ENCODE measurements around the gene C2orf69. TPM values are rescaled to one million over a fixed set of nuclear protein-coding genes. Genes with fewer than 3 reads are reported as not detected.
"Not testable (repeated sequence)": the region's sequence is repeated elsewhere in the genome, so short reads cannot be mapped to it uniquely, and the experiment has no call there.

The C2orf69 gene
- total RNA-seq, 1 donor from 2014 or later: 6.9 TPM

DNA sequence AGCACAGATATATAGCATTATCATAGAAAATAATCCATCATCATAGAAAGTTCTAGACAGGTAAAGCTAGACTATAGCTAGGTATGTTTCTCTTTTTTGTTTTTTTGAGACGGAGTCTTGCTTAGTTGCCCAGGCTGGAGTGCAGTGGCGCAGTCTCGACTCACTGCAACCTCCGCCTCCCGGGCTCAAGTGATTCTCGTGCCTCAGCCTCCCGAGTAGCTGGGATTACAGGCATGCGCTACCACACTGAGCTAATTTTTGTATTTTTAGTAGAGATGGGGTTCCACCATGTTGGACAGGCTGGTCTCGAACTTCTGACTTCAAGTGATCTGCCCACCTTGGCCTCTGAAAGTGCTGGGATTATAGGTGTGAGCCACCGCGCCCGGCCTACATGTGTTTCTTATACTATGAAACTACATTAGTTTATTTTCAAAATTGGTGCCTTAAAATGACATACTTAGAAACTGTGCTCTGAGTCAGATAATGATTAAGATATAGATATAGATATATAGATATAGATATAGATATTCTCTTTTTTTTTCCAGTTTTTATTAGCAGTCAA lies 1.5 kb downstream of the C2orf69 start:
- DNase-seq (ENCODE audit: low spot score); ATAC-seq: not testable (repeated sequence)

DNA sequence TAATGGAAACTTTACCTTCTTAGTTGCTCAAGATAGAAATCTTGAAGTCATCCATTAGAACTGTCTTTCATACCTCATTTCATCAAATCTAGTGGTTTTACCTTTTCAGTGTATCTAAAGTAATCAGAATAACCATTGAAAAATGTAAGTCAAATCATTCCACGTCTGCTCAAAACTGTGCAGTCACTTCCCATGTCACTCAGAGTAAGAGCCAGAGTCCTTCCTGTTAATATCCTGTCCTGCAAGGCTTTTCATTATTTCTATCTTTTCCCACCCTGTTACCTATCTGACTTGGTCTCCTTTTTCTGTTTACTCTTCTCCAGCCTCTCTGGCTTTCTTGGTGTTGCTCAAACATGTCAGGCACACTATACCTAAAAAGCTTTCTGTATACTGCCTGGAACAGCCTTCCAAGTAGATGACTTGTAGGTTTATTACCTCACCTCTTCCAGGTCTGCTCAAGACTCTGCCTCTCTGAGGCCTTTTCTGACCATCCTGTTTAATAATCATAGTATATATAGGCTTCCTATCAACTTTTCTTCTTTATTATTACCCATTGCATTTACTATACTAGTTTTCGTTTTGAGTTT lies 3.4 kb downstream of the C2orf69 start:
- no peak for DNase-seq (ENCODE audit: low spot score)
- ATAC-seq: no peak

GRCh38 chr2:199916980-199917379 lies 5.9 kb downstream of the C2orf69 start:
- no peak for DNase-seq (ENCODE audit: low spot score)
- ATAC-seq: no peak

DNA sequence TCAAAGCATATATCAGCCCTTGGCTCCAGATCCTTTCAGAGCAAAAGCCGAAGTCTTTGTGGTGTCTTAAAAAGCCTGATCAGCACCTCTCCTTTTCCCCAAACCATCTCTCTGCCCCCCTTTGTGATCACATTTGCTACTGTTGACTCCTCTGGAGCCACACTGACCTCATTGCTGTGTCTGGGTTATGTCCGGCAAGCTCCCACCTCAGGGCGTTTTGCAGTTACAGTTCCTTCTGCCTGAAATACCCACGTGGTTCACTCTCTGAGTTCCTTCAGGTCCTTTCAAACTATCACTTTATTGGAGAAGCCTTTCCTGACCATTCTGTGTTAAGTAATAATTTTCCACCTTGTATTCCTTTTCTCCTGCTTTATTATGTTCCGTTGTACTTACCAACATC lies 11.8 kb downstream of the C2orf69 start:
- no peak for DNase-seq (ENCODE audit: low spot score)
- ATAC-seq: peak; percentile 26

DNA sequence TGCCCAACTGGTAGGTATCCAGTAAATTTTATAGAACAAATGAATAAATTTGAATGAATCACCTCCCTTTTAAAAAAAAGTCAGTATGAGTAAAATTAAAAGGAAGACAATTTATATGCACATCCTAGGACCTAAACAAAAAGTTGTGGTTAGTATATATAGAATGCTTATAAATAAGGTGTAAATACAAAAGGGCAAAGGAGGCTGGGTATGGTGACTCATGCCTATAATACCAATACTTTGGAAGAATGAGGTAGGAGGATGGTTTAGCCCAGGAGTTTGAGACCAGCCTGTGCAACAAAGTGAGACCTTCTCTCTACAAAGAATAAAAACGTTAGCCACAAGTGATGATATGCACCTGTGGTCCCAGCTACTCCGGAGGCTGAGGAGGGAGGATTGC lies 12.8 kb downstream of the C2orf69 start:
- DNase-seq (ENCODE audit: low spot score): no peak
- ATAC-seq: no peak

DNA sequence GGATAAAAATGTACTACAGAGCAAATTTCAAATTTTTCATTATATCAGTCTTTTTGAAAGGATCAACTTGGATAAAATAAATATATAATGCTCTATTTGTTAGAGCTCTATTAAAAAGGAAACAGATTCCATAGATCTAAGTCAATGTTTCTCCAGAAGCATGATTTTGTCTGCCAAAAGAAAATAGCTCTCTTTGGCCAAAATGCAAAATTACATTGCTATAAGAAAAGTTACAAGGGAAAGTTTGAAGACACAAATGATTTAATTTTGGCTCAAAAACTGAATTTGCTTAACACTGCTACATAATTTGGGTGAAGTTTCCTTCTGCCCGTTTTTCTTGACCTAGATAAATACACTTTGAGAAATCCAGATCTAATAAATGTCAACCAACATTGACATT lies 15.7 kb downstream of the C2orf69 start:
- DNase-seq (ENCODE audit: low spot score): no peak
- no peak for ATAC-seq

DNA sequence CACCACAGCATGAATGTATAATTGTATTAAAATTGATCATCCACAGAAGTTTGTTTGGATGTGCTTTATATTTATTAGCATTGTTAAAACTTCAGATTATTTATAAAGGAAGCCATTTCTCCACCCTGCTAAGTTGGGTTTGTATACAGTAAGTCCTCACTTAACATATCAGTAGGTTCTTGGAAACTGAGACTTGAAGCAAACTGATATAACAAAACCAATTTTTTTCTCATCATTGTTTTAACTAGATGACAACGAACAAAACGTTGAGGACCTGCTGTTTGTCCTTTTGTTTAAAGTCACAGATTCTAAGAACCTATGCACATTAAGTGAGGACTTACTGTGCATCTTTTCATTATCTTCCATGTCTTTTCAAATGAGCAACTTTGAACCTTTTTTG lies 17.1 kb downstream of the C2orf69 start:
- no peak for DNase-seq (ENCODE audit: low spot score)
- no peak for ATAC-seq

GRCh38 chr2:199928626-199929025 lies 17.5 kb downstream of the C2orf69 start:
- DNase-seq (ENCODE audit: low spot score): no peak
- no peak for ATAC-seq

DNA sequence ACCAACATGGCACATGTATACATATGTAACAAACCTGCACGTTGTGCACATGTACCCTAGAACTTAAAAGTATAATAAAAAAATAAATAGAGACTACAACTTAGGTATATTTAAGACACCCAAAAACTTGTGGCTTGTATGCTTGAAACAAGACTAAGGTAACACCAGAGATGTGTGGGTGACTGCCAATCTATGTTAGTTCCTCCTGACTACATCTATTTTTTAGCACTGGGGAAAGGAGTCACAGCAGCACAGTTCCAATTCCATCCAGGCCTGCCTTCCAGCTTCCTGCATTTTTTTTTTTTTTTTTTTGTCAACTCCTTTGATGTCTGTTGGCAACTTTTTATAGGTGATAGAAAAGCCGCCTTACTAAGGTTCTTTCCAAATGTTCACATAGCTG lies 18.2 kb downstream of the C2orf69 start:
- ATAC-seq: peak; percentile 35
- no peak for DNase-seq (ENCODE audit: low spot score)

DNA sequence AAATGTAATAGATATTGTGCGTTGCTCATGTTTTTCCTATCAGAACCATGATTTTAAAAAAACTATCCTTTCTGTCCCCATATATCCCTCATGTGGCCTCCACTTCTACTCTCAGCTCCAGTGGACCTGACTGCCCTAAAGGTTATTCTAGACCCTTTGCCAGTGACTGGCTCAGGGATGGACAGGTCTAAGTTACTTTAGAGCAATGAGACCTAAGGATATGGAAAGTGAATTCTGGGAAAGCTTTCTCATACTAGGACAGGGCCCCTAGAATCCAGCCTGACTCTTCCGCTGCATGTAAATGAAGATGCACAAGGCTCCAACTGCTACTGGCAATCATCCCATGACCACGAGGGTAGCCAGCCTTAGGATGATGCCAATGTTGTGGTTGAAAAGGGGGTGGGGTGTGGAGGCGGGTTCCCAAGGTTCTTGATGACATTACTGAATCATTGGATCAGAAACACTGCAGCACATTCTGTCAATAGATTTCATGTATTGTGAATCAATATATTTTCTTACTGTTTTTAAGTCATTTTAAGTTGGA lies 21.3 kb downstream of the C2orf69 start:
- DNase-seq (ENCODE audit: low spot score): no peak
- no peak for ATAC-seq

GRCh38 chr2:199933466-199933865 lies 22.4 kb downstream of the C2orf69 start:
- ATAC-seq: no peak

DNA sequence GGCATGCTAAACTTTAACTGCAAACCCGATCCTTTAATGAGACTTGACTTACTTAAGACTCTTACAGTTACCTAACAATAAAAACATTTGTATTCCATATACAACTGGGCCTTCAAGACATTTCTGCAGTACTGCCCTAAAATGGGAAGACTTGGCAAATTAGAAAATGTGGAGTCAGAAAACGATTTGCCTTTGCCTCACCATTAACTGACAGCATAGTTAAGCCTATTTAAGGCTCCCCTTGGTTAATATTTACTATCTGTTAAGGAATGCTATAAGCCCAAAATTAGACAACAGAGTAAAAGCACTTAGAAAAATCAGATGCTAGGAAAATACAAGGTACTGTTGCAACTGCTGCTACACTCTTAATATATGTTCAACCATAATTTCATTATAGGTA lies 25.5 kb downstream of the C2orf69 start:
- DNase-seq (ENCODE audit: low spot score) (no peak), ATAC-seq (no peak)

More at GRCh38 chr2:199933466-199933865, 22.4 kb downstream of the C2orf69 start:
- no peak for DNase-seq (ENCODE audit: low spot score)

- no peak for DNase-seq (ENCODE audit: low spot score)
- ATAC-seq: peak; percentile 68
Observed at GRCh38 chr2:199940373-199940772, 29.3 kb downstream of the C2orf69 start.

DNA sequence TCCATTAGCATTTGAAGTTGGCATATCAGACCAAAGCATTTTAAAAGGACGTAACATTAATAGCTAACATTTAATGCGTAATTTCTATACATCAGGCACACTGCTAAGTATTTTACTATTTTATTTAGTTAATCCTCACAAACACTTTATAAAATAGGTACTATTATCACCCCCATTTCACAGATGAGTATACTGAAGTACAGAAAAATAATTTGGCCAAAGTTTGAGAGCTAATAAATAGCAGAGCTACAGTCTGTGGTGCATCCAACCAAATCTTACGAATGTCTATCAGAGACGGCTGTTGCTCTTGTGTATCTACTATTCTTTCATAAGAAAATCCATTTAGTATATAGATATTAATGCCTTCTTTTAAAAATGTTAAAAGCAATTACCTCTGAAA lies 32.3 kb downstream of the C2orf69 start:
- DNase-seq (ENCODE audit: low spot score) (no peak), ATAC-seq (no peak)

DNA sequence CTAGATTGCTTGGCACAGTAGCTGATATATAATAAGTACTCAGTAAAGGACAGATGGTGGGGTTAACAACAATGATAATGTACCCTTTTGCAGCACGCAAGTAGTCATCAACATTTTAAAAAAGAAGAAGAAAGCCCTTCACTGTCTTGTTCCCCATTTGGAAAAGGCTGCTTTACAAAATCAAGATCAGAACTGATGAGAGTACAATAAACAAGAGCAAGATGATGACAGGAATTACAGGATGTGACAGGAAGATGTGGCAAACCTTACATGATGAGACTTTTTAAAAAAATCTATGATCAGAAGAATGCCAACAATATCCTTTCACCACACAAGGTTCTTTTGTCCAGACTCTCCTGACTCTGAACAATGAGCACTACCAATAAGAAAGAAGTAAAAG lies 35.1 kb downstream of the C2orf69 start:
- ATAC-seq (no peak), DNase-seq (ENCODE audit: low spot score) (no peak)

- no peak for DNase-seq (ENCODE audit: low spot score)
- ATAC-seq: no peak
Observed at GRCh38 chr2:199946836-199947235, 35.7 kb downstream of the C2orf69 start.

- DNase-seq (ENCODE audit: low spot score) (no peak), ATAC-seq (no peak)
Observed at GRCh38 chr2:199950396-199950795, 39.3 kb downstream of the C2orf69 start.

DNA sequence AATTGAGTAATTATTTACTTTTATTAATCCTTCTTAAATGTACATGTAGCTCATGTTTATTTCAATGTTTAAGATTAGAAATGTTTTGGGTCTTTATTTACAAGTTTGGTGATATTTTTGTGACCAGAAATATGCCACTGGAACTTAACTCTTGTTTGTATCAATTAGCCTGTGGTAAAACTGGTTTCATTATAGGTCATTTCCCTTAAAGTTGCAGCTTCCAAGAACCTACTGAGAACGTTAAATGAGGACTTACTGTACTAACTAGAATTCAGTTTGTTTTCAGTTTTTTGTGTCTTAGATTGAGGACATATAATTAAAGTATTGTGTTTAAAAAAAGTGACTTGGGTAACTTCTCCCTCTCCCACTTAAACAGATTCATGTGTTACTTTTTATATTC lies 39.9 kb downstream of the C2orf69 start:
- no peak for DNase-seq (ENCODE audit: low spot score)
- no peak for ATAC-seq

- DNase-seq (ENCODE audit: low spot score) (no peak), ATAC-seq (peak; percentile 64)
Observed at GRCh38 chr2:199955007-199955338, 43.9 kb downstream of the C2orf69 start.

DNA sequence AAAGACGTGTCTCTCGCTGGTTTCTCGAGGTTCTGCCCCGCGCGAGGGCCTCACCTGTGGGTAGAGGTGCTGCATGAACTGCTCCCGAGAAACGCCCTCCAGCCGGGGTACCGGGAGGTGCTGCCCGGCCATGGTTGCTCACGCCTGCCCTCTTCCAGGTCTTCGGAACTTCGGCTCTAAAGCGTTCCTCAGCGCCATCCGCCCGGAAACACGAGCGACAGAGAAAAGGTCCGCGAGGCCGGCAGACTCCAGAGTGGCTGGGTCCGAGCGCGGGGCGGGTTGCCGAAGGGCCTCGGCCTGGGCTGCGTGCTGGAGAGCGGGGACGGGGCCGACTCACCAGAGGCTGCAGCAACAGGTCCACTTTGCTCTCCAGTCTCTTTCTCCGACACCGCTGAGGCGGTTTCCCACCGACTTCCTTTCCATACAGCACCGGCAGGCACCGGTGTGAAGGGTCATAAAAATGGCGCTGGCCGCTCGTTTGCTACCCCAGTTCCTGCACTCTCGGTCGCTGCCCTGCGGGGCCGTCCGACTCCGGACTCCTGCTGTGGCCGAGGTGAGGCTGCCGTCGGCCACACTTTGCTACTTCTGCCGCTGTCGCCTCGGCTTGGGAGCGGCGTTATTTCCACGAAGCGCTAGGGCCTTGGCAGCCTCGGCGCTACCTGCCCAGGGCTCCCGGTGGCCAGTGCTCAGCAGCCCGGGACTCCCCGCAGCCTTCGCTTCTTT lies 44.4 kb downstream of the C2orf69 start, which contains the start of the genes MAIP1 and TYW5:
Gene MAIP1 (plus strand): TSS at position 244 of the 723 bp plus-strand sequence. CDS start 217 bp downstream, at position 461.
Gene TYW5 (minus strand): TSS at position 153 of the 723 bp plus-strand sequence. CDS start 21 bp downstream, at position 132.
- peak; percentile 86 for DNase-seq (ENCODE audit: low spot score)
- peak; percentile 93 for ATAC-seq

- no peak for DNase-seq (ENCODE audit: low spot score)
- ATAC-seq: no peak
Observed at GRCh38 chr2:199956062-199956380, 44.9 kb downstream of the C2orf69 start.

DNA sequence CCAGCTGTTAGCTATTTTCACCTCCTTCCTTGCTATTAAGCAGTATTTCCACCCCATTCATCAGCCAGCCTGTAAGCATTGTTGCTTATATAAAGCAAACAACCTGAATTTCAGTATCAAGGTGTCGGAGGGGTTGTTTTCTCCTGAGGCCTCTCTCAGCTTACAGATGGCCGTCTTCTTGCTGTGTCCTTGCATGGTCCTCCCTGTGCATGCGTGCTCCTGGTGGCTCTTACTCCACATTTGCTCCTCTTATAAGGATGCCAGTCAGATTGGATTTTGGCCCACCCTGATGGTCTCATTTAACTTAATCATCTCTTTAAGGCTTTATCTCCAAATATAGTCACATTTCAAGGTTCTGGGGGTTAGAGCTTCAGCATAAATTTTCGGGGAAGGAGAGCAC lies 46.9 kb downstream of the C2orf69 start:
- DNase-seq (ENCODE audit: low spot score): no peak
- no peak for ATAC-seq

Measured in left lobe of liver (tissue), 2 donors.